ENCODE results near the gene MOB3B. TPM values are rescaled to one million over a fixed set of nuclear protein-coding genes. Genes with fewer than 3 reads are reported as not detected.

The MOB3B gene
- polyA plus RNA-seq, 1 of the 3 experiments (the other 2 are of a cell fraction): 0.90 TPM

GRCh38 chr9:27534131-27534530 is 4.5 kb upstream of the MOB3B start:
- H3K36me3 ChIP-seq (replicated peaks in 1 of 2; ENCODE audit: control insufficient read depth in 1 of 2, insufficient read depth in 2 of 2, low read length in 1 of 2): no peaks in the 10 kb centered on the region
- no peak overlapping the region for H3K9ac ChIP-seq
- no peaks in the 10 kb centered on the region for H3K9me2 ChIP-seq
- TF ChIP-seq FOSL2 (IDR thresholded peaks at IDR 0.05; ENCODE audit: borderline replicate concordance, low read depth) (no peak), YY1 (IDR thresholded peaks at IDR 0.05; ENCODE audit: low read depth) (no peak), NRF1 (IDR thresholded peaks at IDR 0.05; ENCODE audit: low read depth, low read length) (no peak), FOXM1 (IDR thresholded peaks at IDR 0.05; ENCODE audit: low read depth) (no peak), RAD21 (IDR thresholded peaks at IDR 0.05; ENCODE audit: low read length) (no peak), GATA2 (CRISPR knock-in tag; IDR thresholded peaks at IDR 0.05) (no peak), USF1 (IDR thresholded peaks at IDR 0.05; ENCODE audit: borderline replicate concordance, low read depth) (no peak), USF2 (IDR thresholded peaks at IDR 0.05; ENCODE audit: borderline replicate concordance, low read depth, low read length) (no peak)
- POLR2A ChIA-PET: no interaction called here
- H3K9me3 ChIP-seq: no peaks in the 10 kb centered on the region
- no peak overlapping the region for H3K4me3 ChIP-seq (ENCODE audit: low read depth in 2 of 2, low read length in 1 of 2)
- H3K4me1 ChIP-seq (ENCODE audit: control insufficient read depth in 1 of 2, insufficient read depth in 2 of 2, low read depth in 1 of 2, low read length in 1 of 2): peaks cover 0 to 4% of the 10 kb centered on the region in 2 experiments; a peak in 1 of 4 replicates
- H3K4me2 ChIP-seq: no peak overlapping the region
- 88% methylated on average over 4 of the region's 4 CpGs for WGBS (ENCODE audit: low lambda C conversion rate)
- no peak for DNase-seq
- no peaks in the 10 kb centered on the region for H3K79me2 ChIP-seq (ENCODE audit: insufficient read depth)
- no peak overlapping the region for H2AFZ ChIP-seq (ENCODE audit: low read depth)
- no peaks in the 10 kb centered on the region for H3F3A ChIP-seq (replicated peaks; ENCODE audit: insufficient read depth)
- H3K27ac ChIP-seq (ENCODE audit: low read depth in 2 of 2, low read length in 1 of 2): no peak overlapping the region
- H4K20me1 ChIP-seq (ENCODE audit: insufficient read depth): no peaks in the 10 kb centered on the region
- CTCF ChIA-PET: interaction anchor here (0.7 to 1.8 kb wide), 4 partner anchors 12 to 201 kb away, joined by 3 to 5 read pairs (median 3); no protein-coding TSS in a partner anchor
- H3K27me3 ChIP-seq (ENCODE audit: insufficient read depth): no peaks in the 10 kb centered on the region

GRCh38 chr9:27533311-27533710 is 3.7 kb upstream of the MOB3B start:
- 93% methylated on average over 1 of the region's 1 CpG for WGBS (ENCODE audit: low lambda C conversion rate)
- no peaks in the 10 kb centered on the region for H3F3A ChIP-seq (replicated peaks; ENCODE audit: insufficient read depth)
- H2AFZ ChIP-seq (ENCODE audit: low read depth): no peak overlapping the region
- H3K27ac ChIP-seq (ENCODE audit: low read depth in 2 of 2, low read length in 1 of 2): no peak overlapping the region
- CTCF ChIA-PET: interaction anchor here (0.8 to 1.8 kb wide), 3 partner anchors 14 to 195 kb away, joined by 3 to 5 read pairs (median 5); no protein-coding TSS in a partner anchor
- H3K27me3 ChIP-seq (ENCODE audit: insufficient read depth): no peaks in the 10 kb centered on the region
- H3K9me2 ChIP-seq: no peaks in the 10 kb centered on the region
- POLR2A ChIA-PET: no interaction called here
- H3K9me3 ChIP-seq: no peaks in the 10 kb centered on the region
- no peak for DNase-seq
- H3K4me2 ChIP-seq: no peak overlapping the region
- H3K36me3 ChIP-seq (replicated peaks in 1 of 2; ENCODE audit: control insufficient read depth in 1 of 2, insufficient read depth in 2 of 2, low read length in 1 of 2): no peaks in the 10 kb centered on the region
- H3K4me3 ChIP-seq (ENCODE audit: low read depth in 2 of 2, low read length in 1 of 2): no peak overlapping the region
- TF ChIP-seq TEAD4 (IDR thresholded peaks at IDR 0.05; ENCODE audit: borderline replicate concordance, insufficient read depth): no peak
- TF ChIP-seq YY1 (IDR thresholded peaks at IDR 0.05; ENCODE audit: low read depth): no peak
- no peak for TF ChIP-seq RCOR1 (IDR thresholded peaks at IDR 0.05; ENCODE audit: low read length)
- TF ChIP-seq REST (IDR thresholded peaks at IDR 0.05; ENCODE audit: low read depth, low read length): no peak
- peaks cover 0 to 8% of the 10 kb centered on the region in 2 experiments; a peak in 1 of 4 replicates for H3K4me1 ChIP-seq (ENCODE audit: control insufficient read depth in 1 of 2, insufficient read depth in 2 of 2, low read depth in 1 of 2, low read length in 1 of 2)
- H4K20me1 ChIP-seq (ENCODE audit: insufficient read depth): no peaks in the 10 kb centered on the region
- no peak overlapping the region for H3K9ac ChIP-seq
- H3K79me2 ChIP-seq (ENCODE audit: insufficient read depth): no peaks in the 10 kb centered on the region
